Mucosa of stomach (tissue), 1 donor: ENCODE results near the gene OPTN.
"Not testable (repeated sequence)": the region's sequence is repeated elsewhere in the genome, so short reads cannot be mapped to it uniquely, and the experiment has no call there.

Experiments used
- H3K27me3 ChIP-seq: one replicate; pipeline ENCODE4 v1.7.0; 2013; ENCODE audit warnings: mild to moderate bottlenecking, low read length; ENCODE audit not compliant: control insufficient read depth, insufficient read depth
- H3K36me3 ChIP-seq: one replicate; pipeline ENCODE4 v1.7.0; 2013; ENCODE audit warnings: low read length; ENCODE audit not compliant: control insufficient read depth, insufficient read depth
- H3K4me1 ChIP-seq: one replicate; pipeline ENCODE4 v1.7.0; 2013; ENCODE audit warnings: mild to moderate bottlenecking, low read length; ENCODE audit not compliant: control insufficient read depth, insufficient read depth
- H3K4me3 ChIP-seq: one replicate; pipeline ENCODE4 v1.7.0; 2013; ENCODE audit warnings: low read length
- H3K9ac ChIP-seq: one replicate; pipeline ENCODE4 v1.7.0; 2013; ENCODE audit warnings: mild to moderate bottlenecking, low read length, moderate library complexity
- H3K9me3 ChIP-seq: one replicate; pipeline ENCODE4 v1.7.0; 2013; ENCODE audit warnings: mild to moderate bottlenecking, low read length, moderate library complexity; ENCODE audit not compliant: control insufficient read depth
- donor health status: Pancreatic carcinoma.

Gene OPTN

GRCh38 chr10:13099666-13100348 lies at the start of gene OPTN:
OPTN (plus strand) TSS chr10:13100163; CDS start chr10:13109123, 8,960 bp downstream.
- H3K27me3 ChIP-seq: no peaks in the 10 kb centered on the region
- peak within 1 kb of the TSS; percentile 89 for H3K4me3 ChIP-seq
- H3K9me3 ChIP-seq: no peaks in the 10 kb centered on the region
- H3K36me3 ChIP-seq: no peaks in the 10 kb centered on the region
- peaks cover 18% of the 10 kb centered on the region for H3K4me1 ChIP-seq
- peak within 1 kb of the TSS; percentile 96 for H3K9ac ChIP-seq

GRCh38 chr10:13051126-13051694 lies 48.8 kb upstream of the OPTN start:
- Histone ChIP-seq H3K4me1 (no peaks in the 10 kb centered on the region), H3K27me3 (no peaks in the 10 kb centered on the region), H3K9me3 (no peaks in the 10 kb centered on the region), H3K9ac (no peak overlapping the region), H3K36me3 (no peaks in the 10 kb centered on the region), H3K4me3 (no peak overlapping the region)

- H3K27me3 ChIP-seq, H3K9me3 ChIP-seq: not testable (repeated sequence)
Measured at GRCh38 chr10:13053208-13053607, 46.8 kb upstream of the OPTN start.

DNA sequence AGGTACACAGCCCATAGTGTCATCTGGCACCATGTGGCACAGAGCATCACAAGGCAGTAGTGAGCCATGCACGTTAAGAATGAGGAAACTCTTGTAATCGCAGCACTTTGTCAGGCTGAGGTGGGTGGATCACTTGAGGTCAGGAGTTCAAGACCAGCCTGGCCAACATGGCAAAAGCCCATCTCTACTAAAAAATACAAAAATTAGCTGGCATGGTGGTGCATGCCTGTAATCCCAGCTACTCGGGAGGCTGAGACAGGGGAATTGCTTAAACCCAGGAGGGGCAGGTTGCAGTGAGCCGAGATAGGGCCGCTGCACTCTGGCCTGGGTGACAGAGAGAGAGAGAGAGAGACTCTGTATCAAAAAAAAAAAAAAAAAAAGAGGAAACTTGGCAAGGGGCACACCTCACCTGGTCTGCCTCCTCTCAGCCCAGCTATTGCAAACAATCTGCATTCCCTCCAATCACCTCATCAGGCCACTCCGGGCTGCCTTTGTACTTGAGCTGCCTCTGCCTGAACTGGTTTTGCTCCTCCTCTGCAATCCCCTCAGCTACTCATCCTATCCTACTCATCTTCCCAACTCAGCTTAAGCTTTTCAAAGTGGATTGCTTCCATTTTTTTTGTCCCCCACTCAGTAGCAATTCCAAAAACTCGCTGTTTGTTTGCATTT lies 46.0 kb upstream of the OPTN start:
- Histone ChIP-seq H3K4me1 (no peaks in the 10 kb centered on the region), H3K27me3 (no peaks in the 10 kb centered on the region), H3K36me3 (no peaks in the 10 kb centered on the region), H3K9ac (no peak overlapping the region), H3K4me3 (no peak overlapping the region), H3K9me3 (no peaks in the 10 kb centered on the region)

More at GRCh38 chr10:13053208-13053607, 46.8 kb upstream of the OPTN start:
- not testable (repeated sequence) for H3K4me1 ChIP-seq, H3K9ac ChIP-seq, H3K36me3 ChIP-seq, H3K4me3 ChIP-seq

- Histone ChIP-seq H3K9me3 (no peaks in the 10 kb centered on the region), H3K4me3 (no peak overlapping the region), H3K36me3 (no peaks in the 10 kb centered on the region), H3K27me3 (no peaks in the 10 kb centered on the region), H3K9ac (no peak overlapping the region), H3K4me1 (no peaks in the 10 kb centered on the region)
Measured at GRCh38 chr10:13054844-13055243, 45.1 kb upstream of the OPTN start.

GRCh38 chr10:13056456-13057077 lies 43.4 kb upstream of the OPTN start:
- Histone ChIP-seq H3K27me3 (no peaks in the 10 kb centered on the region), H3K9ac (no peak overlapping the region), H3K4me1 (no peaks in the 10 kb centered on the region), H3K36me3 (no peaks in the 10 kb centered on the region), H3K4me3 (no peak overlapping the region), H3K9me3 (no peaks in the 10 kb centered on the region)

GRCh38 chr10:13062803-13063202 lies 37.2 kb upstream of the OPTN start:
- Histone ChIP-seq H3K27me3 (no peaks in the 10 kb centered on the region), H3K36me3 (no peaks in the 10 kb centered on the region), H3K9ac (no peak overlapping the region), H3K4me1 (no peaks in the 10 kb centered on the region), H3K9me3 (no peaks in the 10 kb centered on the region), H3K4me3 (no peak overlapping the region)

GRCh38 chr10:13066527-13066926 lies 33.4 kb upstream of the OPTN start:
- H3K4me1 ChIP-seq: no peaks in the 10 kb centered on the region
- no peak overlapping the region for H3K9ac ChIP-seq
- no peak overlapping the region for H3K4me3 ChIP-seq
- H3K27me3 ChIP-seq: no peaks in the 10 kb centered on the region
- no peaks in the 10 kb centered on the region for H3K9me3 ChIP-seq
- no peaks in the 10 kb centered on the region for H3K36me3 ChIP-seq

GRCh38 chr10:13067431-13067830 lies 32.5 kb upstream of the OPTN start:
- no peaks in the 10 kb centered on the region for H3K27me3 ChIP-seq
- H3K36me3 ChIP-seq: no peaks in the 10 kb centered on the region
- H3K9ac ChIP-seq: no peak overlapping the region
- H3K4me1 ChIP-seq: no peaks in the 10 kb centered on the region
- no peak overlapping the region for H3K4me3 ChIP-seq
- no peaks in the 10 kb centered on the region for H3K9me3 ChIP-seq

- Histone ChIP-seq H3K4me3 (no peak overlapping the region), H3K27me3 (no peaks in the 10 kb centered on the region), H3K4me1 (no peaks in the 10 kb centered on the region)
Measured at GRCh38 chr10:13068071-13068470, 31.9 kb upstream of the OPTN start.

DNA sequence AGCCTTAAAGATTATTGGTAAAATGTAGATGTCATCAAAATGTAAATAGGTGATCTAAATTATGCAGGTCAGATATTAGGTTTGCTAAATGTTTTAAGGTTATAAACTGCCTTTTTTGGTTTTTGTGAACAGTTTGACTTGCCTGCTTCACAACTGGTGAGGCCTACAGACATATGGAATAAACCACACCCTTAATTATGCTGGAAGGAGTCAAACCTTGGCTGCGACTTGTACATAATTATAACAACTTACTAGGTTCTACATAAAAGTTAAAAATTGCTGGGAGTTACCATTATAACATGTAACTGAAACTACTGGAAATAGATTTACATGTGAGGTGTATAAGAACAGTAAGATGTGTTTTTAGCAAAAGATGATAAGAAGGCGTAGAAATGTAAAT lies 31.5 kb upstream of the OPTN start:
- H3K9ac ChIP-seq: no peak overlapping the region
- no peak overlapping the region for H3K4me3 ChIP-seq
- H3K9me3 ChIP-seq: no peaks in the 10 kb centered on the region
- no peaks in the 10 kb centered on the region for H3K27me3 ChIP-seq
- no peaks in the 10 kb centered on the region for H3K4me1 ChIP-seq
- H3K36me3 ChIP-seq: no peaks in the 10 kb centered on the region

More at GRCh38 chr10:13068071-13068470, 31.9 kb upstream of the OPTN start:
- Histone ChIP-seq H3K36me3 (no peaks in the 10 kb centered on the region), H3K9ac (no peak overlapping the region), H3K9me3 (no peaks in the 10 kb centered on the region)

DNA sequence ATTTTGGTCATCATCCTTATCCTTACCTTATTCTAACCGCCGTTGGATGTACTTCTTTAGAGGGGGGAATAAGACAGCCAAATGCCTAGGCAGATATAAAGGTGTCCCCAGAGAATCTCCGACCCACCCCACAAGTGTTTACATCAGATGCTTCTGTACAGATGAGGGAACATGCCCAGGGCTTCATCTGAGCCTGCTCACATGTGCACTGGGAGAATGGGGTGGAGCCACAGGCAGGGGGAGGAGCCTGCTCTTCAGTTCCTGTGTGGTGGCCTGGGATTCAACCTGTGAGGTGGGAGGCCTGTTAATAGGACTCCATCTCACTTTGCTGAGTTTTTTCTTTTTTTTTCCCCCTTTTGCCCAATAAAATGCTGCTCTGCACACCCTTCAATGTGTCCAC lies 27.6 kb upstream of the OPTN start:
- Histone ChIP-seq H3K9me3 (no peaks in the 10 kb centered on the region), H3K36me3 (no peaks in the 10 kb centered on the region), H3K4me1 (no peaks in the 10 kb centered on the region), H3K27me3 (no peaks in the 10 kb centered on the region), H3K4me3 (no peak overlapping the region), H3K9ac (no peak overlapping the region)
